Mucosa of rectum (tissue), 2 donors: ENCODE data around the gene HADH.

Experiments used
- H3K27ac ChIP-seq, 2 donors: one replicate each; pipeline ENCODE4 v1.7.0; 2013; ENCODE audit warnings: inconsistent platforms in 2 of 2, low read depth in 2 of 2, low read length in 2 of 2
- H3K27me3 ChIP-seq, 2 donors: one replicate each; pipeline ENCODE4 v1.7.0; 2013; ENCODE audit warnings: low read length in 2 of 2; ENCODE audit not compliant: control insufficient read depth in 2 of 2, insufficient read depth in 2 of 2
- H3K36me3 ChIP-seq, 2 donors: one replicate each; pipeline ENCODE4 v1.7.0; 2013; ENCODE audit warnings: low read length in 2 of 2; ENCODE audit not compliant: control insufficient read depth in 2 of 2, insufficient read depth in 2 of 2
- H3K4me1 ChIP-seq, 2 donors: one replicate each; pipeline ENCODE4 v1.7.0; 2013; ENCODE audit warnings: low read length in 2 of 2, mild to moderate bottlenecking in 1 of 2; ENCODE audit not compliant: control insufficient read depth in 2 of 2, insufficient read depth in 2 of 2
- H3K4me3 ChIP-seq, 2 donors: one replicate each; pipeline ENCODE4 v1.7.0; 2013; ENCODE audit warnings: low read length in 2 of 2
- H3K9ac ChIP-seq, 2 donors: one replicate each; pipeline ENCODE4 v1.7.0; 2013; ENCODE audit warnings: low read length in 2 of 2, low read depth in 1 of 2, mild to moderate bottlenecking in 1 of 2
- H3K9me3 ChIP-seq, 2 donors: one replicate each; pipeline ENCODE4 v1.7.0; 2013; ENCODE audit warnings: low read length in 2 of 2; ENCODE audit not compliant: control insufficient read depth in 2 of 2
- donor health status: healthy.
- donor health status: Normal muscosa, but diverticular disease.

HADH gene

DNA sequence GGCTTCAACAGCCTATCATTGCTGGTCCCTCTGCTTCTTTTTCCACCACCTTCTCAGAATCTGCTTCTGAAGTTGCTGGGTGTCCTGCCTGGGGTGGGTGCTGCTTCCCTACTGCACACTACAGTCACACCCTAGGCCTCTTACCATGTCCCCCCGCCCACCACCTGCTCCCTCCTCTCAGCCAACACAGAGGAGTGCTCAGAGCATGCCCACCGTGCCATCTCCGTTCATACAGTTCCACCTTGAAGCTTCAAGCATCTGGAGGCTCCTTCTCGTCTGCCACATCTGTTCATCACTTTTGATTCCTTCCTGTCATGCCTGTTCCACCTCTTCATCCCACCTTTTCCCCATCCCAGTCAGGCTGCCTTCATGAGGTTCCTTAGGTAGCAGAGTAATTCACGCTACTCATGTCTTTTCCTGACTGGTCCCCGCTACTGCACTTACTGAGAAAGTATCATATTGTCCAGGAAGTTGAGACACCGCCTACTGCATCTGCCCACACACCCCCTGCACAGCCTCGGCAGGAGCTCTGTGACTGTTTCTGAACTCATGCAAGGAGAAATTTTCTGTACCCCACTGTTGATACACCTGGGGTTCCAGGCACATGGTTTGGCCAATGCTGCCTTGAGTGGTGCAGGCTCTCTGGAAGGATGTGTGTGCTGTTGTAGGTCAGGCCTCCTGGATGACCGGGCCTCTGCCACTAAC, 39.5 kb downstream of the HADH start:
- H3K36me3 ChIP-seq: peaks cover 43 to 67% of the 10 kb centered on the region in 2 donors
- H3K27me3 ChIP-seq: no peaks in the 10 kb centered on the region
- H3K27ac ChIP-seq: no peak overlapping the region
- no peaks in the 10 kb centered on the region for H3K9me3 ChIP-seq
- no peak overlapping the region for H3K4me3 ChIP-seq
- no peak overlapping the region for H3K9ac ChIP-seq
- H3K4me1 ChIP-seq: no peaks in the 10 kb centered on the region

- Histone ChIP-seq H3K4me3 (no peak overlapping the region), H3K9me3 (no peaks in the 10 kb centered on the region), H3K27ac (no peak overlapping the region), H3K36me3 (peaks cover 42 to 71% of the 10 kb centered on the region in 2 donors), H3K9ac (no peak overlapping the region), H3K4me1 (no peaks in the 10 kb centered on the region), H3K27me3 (no peaks in the 10 kb centered on the region)
These were observed 40.0 kb downstream of the HADH start for GRCh38 chr4:108029731-108030130.

- H3K9me3 ChIP-seq: no peaks in the 10 kb centered on the region
- no peak overlapping the region for H3K27ac ChIP-seq
- no peak overlapping the region for H3K9ac ChIP-seq
- H3K4me1 ChIP-seq: no peaks in the 10 kb centered on the region
- H3K27me3 ChIP-seq: no peaks in the 10 kb centered on the region
- H3K4me3 ChIP-seq: no peak overlapping the region
- peaks cover 40 to 71% of the 10 kb centered on the region in 2 donors for H3K36me3 ChIP-seq
These were observed 40.6 kb downstream of the HADH start for GRCh38 chr4:108030332-108030731.

GRCh38 chr4:108031427-108032083, 41.9 kb downstream of the HADH start:
- no peak overlapping the region for H3K27ac ChIP-seq
- H3K4me3 ChIP-seq: no peak overlapping the region
- H3K9me3 ChIP-seq: no peaks in the 10 kb centered on the region
- no peaks in the 10 kb centered on the region for H3K27me3 ChIP-seq
- H3K36me3 ChIP-seq: peaks cover 40 to 72% of the 10 kb centered on the region in 2 donors
- H3K4me1 ChIP-seq: no peaks in the 10 kb centered on the region
- no peak overlapping the region for H3K9ac ChIP-seq

DNA sequence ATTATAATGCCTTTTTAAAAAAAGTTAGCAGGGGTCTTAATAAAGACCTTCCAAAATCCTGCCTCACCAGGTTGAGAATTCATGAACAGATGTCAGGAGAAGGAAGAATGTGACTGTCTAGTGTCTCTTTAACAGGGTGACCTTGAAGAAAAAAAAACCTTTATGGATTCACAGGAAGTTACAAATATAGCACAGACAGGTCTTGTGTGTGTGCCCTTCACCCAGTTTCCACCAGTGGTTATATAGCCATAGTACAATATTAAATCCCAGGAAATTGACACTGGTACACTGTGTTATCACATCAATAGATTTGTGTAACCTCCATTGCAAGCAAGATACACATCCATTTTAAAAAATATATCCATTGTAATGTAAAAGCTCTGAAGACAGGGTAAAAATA, 43.7 kb downstream of the HADH start:
- no peak overlapping the region for H3K4me3 ChIP-seq
- H3K27ac ChIP-seq: no peak overlapping the region
- no peaks in the 10 kb centered on the region for H3K9me3 ChIP-seq
- H3K27me3 ChIP-seq: no peaks in the 10 kb centered on the region
- H3K9ac ChIP-seq: no peak overlapping the region
- peaks cover 30 to 55% of the 10 kb centered on the region in 2 donors for H3K36me3 ChIP-seq
- H3K4me1 ChIP-seq: no peaks in the 10 kb centered on the region

DNA sequence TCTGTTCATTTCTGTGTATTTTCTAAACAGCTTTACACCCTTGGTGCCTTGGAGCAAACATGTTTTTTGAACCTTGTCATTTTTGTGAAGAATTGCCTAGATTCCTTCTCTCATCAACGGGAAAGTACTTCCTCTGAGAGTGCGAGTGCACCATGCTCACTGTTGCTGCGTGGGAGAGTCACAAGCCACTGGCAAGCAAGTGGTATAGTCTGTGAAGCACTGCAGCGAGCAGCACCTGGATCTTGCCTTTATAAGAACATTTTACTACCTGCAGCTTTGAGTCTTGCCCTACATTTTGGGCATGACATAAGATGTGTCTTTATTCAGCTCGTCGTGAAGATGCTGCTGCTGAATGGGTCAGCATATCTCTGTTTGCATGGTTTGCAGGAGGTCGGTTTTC, 44.9 kb downstream of the HADH start:
- Histone ChIP-seq H3K4me1 (no peaks in the 10 kb centered on the region), H3K4me3 (no peak overlapping the region), H3K27ac (no peak overlapping the region), H3K36me3 (peaks cover 22 to 44% of the 10 kb centered on the region in 2 donors), H3K9me3 (no peaks in the 10 kb centered on the region), H3K9ac (no peak overlapping the region), H3K27me3 (no peaks in the 10 kb centered on the region)

DNA sequence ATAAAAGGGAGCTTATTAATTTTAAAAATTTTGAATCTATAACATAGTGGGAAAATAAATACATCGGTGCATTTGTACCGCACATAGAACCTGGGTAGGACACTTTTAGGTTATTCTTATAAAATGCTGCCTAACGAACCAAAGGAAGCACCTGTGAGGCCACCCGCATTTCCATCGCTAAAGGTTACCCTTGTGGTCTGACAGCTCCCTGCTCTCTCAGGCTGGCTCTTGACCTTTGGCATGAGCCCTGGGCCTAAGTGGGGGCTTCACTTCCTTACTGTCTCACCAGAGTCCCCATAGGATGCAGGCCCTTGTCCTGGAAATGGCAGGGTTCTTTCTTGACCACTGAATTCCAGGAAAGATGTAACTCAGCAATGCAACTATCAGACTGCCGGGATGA, 46.0 kb downstream of the HADH start:
- Histone ChIP-seq H3K36me3 (peaks cover 16 to 40% of the 10 kb centered on the region in 2 donors), H3K4me3 (no peak overlapping the region), H3K9me3 (no peaks in the 10 kb centered on the region), H3K9ac (no peak overlapping the region), H3K27me3 (no peaks in the 10 kb centered on the region), H3K4me1 (no peaks in the 10 kb centered on the region), H3K27ac (peak overlapping the region in 1 of 2 donors; percentile 38)

DNA sequence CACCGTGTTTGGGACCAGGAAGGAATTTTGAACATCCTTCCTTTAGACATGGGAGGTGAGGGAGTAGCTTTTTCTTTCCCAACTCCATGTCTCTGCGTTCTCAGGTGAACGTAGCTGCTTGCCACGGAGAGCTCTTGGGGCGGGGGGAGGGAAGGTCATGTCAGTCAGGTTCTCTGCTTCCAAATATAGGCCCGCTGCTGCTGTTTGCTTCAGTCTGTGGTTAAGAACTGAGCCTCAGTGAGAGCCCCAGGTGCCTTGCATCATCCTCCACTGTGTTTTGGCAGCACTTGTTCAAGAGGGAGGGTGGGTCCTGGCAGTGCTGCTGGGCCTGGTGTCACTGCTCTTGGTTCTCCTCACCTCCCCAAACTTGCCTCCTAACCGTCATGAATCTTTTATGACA, 46.5 kb downstream of the HADH start:
- no peak overlapping the region for H3K9ac ChIP-seq
- peak overlapping the region in 1 of 2 donors; percentile 10 for H3K27ac ChIP-seq
- peaks cover 14 to 37% of the 10 kb centered on the region in 2 donors for H3K36me3 ChIP-seq
- H3K4me3 ChIP-seq: no peak overlapping the region
- H3K9me3 ChIP-seq: no peaks in the 10 kb centered on the region
- no peaks in the 10 kb centered on the region for H3K27me3 ChIP-seq
- no peaks in the 10 kb centered on the region for H3K4me1 ChIP-seq

DNA sequence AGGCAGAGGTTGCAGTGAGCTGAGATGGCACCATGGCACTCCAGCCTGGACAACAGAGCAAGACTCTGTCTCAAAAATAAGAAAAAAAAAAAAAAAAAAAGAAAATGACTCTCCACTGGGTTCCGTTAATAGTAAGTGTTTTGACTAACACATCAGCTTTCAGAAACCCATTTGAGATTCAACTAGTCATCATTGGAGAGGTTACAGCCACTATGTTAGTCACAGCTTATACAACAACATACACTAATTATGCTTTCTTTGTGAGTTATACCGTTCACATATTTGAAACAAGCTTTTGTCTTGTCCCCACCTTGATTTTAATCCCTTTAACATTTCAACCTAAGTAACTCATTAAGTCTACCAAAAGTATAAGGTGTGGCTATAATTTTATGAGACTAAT, 48.2 kb downstream of the HADH start:
- H3K27me3 ChIP-seq: no peaks in the 10 kb centered on the region
- H3K27ac ChIP-seq: no peak overlapping the region
- H3K4me3 ChIP-seq: no peak overlapping the region
- no peak overlapping the region for H3K9ac ChIP-seq
- peaks cover 8 to 26% of the 10 kb centered on the region in 2 donors for H3K36me3 ChIP-seq
- no peaks in the 10 kb centered on the region for H3K9me3 ChIP-seq
- H3K4me1 ChIP-seq: no peaks in the 10 kb centered on the region

GRCh38 chr4:108042927-108043326, 53.2 kb downstream of the HADH start:
- Histone ChIP-seq H3K27ac (no peak overlapping the region), H3K4me3 (no peak overlapping the region), H3K27me3 (no peaks in the 10 kb centered on the region), H3K36me3 (no peaks in the 10 kb centered on the region), H3K9ac (no peak overlapping the region), H3K9me3 (no peaks in the 10 kb centered on the region), H3K4me1 (no peaks in the 10 kb centered on the region)
